ENCODE measurements around the gene GJA4. TPM values are rescaled to one million over a fixed set of nuclear protein-coding genes. Genes with fewer than 3 reads are reported as not detected.

The GJA4 gene
- total and polyA plus RNA-seq, 4 donors = 6.1 to 10.6 (median 9.1) TPM

DNA sequence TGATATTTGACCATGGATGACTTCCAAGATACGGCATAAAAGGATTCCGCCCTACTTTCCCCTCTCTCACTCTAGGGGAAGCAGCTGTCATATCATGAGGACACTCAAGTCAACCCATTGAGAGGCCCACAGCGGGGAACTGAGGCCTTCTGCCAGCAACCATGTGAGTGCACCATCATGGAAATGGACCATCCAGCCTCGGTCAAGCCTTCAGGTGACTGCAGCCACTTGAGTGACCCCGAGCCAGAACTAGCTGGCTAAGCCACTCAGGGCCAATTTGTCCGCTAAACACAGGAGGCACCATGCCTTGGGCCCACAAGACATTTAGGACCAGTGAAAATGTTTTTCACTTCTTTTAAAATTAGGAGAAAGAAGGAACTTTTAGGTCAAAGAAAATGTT, 49.0 kb upstream of the GJA4 start:
- no peak overlapping the region for H3K4me3 ChIP-seq (ENCODE audit: low read depth in 1 of 3, low read length in 3 of 3)
- 91% methylated on average over 6 of the region's 6 CpGs for WGBS
- no peaks in the 10 kb centered on the region for H3K36me3 ChIP-seq (ENCODE audit: control insufficient read depth in 4 of 4, insufficient read depth in 3 of 4, low read depth in 1 of 4, low read length in 3 of 4)
- peaks cover 0 to 5% (median 2%) of the 10 kb centered on the region in 4 donors for H3K4me1 ChIP-seq (ENCODE audit: control insufficient read depth in 4 of 4, insufficient read depth in 4 of 4, low read length in 3 of 4)
- H3K9me3 ChIP-seq (ENCODE audit: control insufficient read depth in 4 of 4, low read length in 3 of 4) = no peaks in the 10 kb centered on the region
- H3K27ac ChIP-seq (ENCODE audit: low read depth in 1 of 2, low read length in 2 of 2) = no peak overlapping the region
- no peaks in the 10 kb centered on the region for H3K27me3 ChIP-seq (ENCODE audit: control insufficient read depth in 4 of 4, insufficient read depth in 4 of 4, low read length in 3 of 4)
- DNase-seq (ENCODE audit: low spot score) = no peak
- H3K9ac ChIP-seq (ENCODE audit: low read depth in 1 of 2, low read length in 2 of 2) = no peak overlapping the region
- TF ChIP-seq GABPA (IDR thresholded peaks at IDR 0.05 in 1 of 2, conservative IDR thresholded peaks at IDR 0.05 in 1 of 2) (no peak), SP1 (IDR thresholded peaks at IDR 0.05) (no peak), FOXA2 (IDR thresholded peaks at IDR 0.05) (no peak), NR2F2 (IDR thresholded peaks at IDR 0.05) (no peak), RXRA (IDR thresholded peaks at IDR 0.05) (no peak), TAF1 (conservative IDR thresholded peaks at IDR 0.05) (no peak), RAD21 (IDR thresholded peaks at IDR 0.05) (no peak), FOXA1 (IDR thresholded peaks at IDR 0.05) (no peak), JUND (IDR thresholded peaks at IDR 0.05) (no peak), EGR1 (IDR thresholded peaks at IDR 0.05; ENCODE audit: low read depth in 2 of 2) (no peak), HNF4G (IDR thresholded peaks at IDR 0.05) (no peak), HNF4A (conservative IDR thresholded peaks at IDR 0.05) (no peak)
- TF ChIP-seq, protein P1, sequence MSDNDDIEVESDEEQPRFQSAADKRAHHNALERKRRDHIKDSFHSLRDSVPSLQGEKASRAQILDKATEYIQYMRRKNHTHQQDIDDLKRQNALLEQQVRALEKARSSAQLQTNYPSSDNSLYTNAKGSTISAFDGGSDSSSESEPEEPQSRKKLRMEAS (IDR thresholded peaks at IDR 0.05) = no peak
- TF ChIP-seq, protein P2, sequence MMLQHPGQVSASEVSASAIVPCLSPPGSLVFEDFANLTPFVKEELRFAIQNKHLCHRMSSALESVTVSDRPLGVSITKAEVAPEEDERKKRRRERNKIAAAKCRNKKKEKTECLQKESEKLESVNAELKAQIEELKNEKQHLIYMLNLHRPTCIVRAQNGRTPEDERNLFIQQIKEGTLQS (IDR thresholded peaks at IDR 0.05) = no peak
- TF ChIP-seq, protein P3, sequence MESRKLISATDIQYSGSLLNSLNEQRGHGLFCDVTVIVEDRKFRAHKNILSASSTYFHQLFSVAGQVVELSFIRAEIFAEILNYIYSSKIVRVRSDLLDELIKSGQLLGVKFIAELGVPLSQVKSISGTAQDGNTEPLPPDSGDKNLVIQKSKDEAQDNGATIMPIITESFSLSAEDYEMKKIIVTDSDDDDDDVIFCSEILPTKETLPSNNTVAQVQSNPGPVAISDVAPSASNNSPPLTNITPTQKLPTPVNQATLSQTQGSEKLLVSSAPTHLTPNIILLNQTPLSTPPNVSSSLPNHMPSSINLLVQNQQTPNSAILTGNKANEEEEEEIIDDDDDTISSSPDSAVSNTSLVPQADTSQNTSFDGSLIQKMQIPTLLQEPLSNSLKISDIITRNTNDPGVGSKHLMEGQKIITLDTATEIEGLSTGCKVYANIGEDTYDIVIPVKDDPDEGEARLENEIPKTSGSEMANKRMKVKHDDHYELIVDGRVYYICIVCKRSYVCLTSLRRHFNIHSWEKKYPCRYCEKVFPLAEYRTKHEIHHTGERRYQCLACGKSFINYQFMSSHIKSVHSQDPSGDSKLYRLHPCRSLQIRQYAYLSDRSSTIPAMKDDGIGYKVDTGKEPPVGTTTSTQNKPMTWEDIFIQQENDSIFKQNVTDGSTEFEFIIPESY (IDR thresholded peaks at IDR 0.05) = no peak
- TF ChIP-seq, protein P4, sequence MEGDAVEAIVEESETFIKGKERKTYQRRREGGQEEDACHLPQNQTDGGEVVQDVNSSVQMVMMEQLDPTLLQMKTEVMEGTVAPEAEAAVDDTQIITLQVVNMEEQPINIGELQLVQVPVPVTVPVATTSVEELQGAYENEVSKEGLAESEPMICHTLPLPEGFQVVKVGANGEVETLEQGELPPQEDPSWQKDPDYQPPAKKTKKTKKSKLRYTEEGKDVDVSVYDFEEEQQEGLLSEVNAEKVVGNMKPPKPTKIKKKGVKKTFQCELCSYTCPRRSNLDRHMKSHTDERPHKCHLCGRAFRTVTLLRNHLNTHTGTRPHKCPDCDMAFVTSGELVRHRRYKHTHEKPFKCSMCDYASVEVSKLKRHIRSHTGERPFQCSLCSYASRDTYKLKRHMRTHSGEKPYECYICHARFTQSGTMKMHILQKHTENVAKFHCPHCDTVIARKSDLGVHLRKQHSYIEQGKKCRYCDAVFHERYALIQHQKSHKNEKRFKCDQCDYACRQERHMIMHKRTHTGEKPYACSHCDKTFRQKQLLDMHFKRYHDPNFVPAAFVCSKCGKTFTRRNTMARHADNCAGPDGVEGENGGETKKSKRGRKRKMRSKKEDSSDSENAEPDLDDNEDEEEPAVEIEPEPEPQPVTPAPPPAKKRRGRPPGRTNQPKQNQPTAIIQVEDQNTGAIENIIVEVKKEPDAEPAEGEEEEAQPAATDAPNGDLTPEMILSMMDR (IDR thresholded peaks at IDR 0.05; ENCODE audit: low read depth, low read length, missing input control) = no peak
- TF ChIP-seq, protein P5, sequence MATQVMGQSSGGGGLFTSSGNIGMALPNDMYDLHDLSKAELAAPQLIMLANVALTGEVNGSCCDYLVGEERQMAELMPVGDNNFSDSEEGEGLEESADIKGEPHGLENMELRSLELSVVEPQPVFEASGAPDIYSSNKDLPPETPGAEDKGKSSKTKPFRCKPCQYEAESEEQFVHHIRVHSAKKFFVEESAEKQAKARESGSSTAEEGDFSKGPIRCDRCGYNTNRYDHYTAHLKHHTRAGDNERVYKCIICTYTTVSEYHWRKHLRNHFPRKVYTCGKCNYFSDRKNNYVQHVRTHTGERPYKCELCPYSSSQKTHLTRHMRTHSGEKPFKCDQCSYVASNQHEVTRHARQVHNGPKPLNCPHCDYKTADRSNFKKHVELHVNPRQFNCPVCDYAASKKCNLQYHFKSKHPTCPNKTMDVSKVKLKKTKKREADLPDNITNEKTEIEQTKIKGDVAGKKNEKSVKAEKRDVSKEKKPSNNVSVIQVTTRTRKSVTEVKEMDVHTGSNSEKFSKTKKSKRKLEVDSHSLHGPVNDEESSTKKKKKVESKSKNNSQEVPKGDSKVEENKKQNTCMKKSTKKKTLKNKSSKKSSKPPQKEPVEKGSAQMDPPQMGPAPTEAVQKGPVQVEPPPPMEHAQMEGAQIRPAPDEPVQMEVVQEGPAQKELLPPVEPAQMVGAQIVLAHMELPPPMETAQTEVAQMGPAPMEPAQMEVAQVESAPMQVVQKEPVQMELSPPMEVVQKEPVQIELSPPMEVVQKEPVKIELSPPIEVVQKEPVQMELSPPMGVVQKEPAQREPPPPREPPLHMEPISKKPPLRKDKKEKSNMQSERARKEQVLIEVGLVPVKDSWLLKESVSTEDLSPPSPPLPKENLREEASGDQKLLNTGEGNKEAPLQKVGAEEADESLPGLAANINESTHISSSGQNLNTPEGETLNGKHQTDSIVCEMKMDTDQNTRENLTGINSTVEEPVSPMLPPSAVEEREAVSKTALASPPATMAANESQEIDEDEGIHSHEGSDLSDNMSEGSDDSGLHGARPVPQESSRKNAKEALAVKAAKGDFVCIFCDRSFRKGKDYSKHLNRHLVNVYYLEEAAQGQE (IDR thresholded peaks at IDR 0.05) = no peak

Data from liver (tissue), 9 donors.